ENCODE results near the gene ERBIN.

Gene ERBIN

DNA sequence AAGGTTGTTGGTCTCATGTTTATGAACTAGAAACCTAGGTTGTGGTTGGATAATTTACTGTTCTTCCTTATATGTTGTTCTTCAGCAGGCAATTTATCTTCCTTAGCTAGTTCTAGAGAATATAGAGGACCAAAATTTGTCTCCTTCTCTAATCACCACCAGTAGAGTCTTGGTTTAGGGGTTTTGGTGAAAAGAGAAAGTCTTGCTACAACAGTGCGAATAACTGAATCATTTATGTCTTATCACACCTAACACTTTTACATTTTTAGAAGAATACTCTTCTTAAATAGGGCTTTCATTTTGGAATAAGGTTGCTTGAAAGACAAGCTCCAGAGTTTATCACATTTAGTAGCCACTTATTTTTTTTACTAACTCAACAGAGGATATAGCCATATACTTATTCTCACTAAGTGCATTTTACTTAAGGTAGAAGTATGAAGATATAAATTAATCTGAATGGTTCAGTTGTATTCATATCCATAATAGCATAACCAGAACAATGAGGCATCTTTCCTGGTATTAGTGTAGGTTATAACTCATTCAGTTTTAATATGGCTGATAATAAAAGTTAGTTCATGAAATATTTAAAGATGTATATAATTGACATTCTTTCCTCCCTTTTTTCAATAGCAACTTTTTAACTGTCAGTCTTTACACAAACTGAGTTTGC is 67.9 kb downstream of the ERBIN start:
- no peak overlapping the region for H3K4me2 ChIP-seq
- peaks cover 64 to 96% (median 88%) of the 10 kb centered on the region in 11 experiments for H3K36me3 ChIP-seq
- peaks cover 0 to 100% (median 14%) of the 10 kb centered on the region in 11 experiments; a peak in 13 of 22 replicates for H4K20me1 ChIP-seq
- H3K4me1 ChIP-seq: peaks cover 0 to 5% (median 0%) of the 10 kb centered on the region in 10 experiments; a peak in 6 of 20 replicates
- H3K9ac ChIP-seq: no peak overlapping the region
- H3K9me3 ChIP-seq (replicated peaks in 1 of 11): peaks cover 0 to 6% (median 0%) of the 10 kb centered on the region in 11 experiments; a peak in 2 of 22 replicates
- no peak overlapping the region for H3K27ac ChIP-seq
- no peak overlapping the region for H3K4me3 ChIP-seq
- no peak for TF ChIP-seq Cebpa-rat (IDR thresholded peaks at IDR 0.05)
- H3K27me3 ChIP-seq: no peaks in the 10 kb centered on the region

GRCh38 chr5:65999061-65999723 is 72.8 kb downstream of the ERBIN start:
- H3K4me2 ChIP-seq: no peak overlapping the region

DNA sequence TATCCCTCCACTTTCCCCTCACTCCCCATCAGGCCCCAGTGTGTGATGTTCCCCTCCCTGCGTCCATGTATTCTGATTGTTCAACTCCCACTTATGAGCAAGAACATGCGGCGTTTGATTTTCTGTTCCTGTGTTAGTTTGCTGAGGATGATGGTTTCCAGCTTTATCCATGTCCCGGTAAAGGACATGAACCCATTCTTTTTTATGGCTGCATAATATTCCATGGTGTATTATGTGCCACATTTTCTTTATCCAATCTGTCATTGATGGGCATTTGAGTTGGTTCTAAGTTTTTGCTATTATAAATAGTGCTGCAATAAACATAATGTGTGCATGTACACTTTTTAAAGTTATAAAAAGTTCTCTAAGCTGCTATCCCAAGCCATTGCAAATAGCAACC is 75.6 kb downstream of the ERBIN start:
- Histone ChIP-seq H3K4me1 (peaks cover 0 to 7% (median 0%) of the 10 kb centered on the region in 10 experiments; a peak in 2 of 20 replicates), H4K20me1 (peaks cover 0 to 85% (median 0%) of the 10 kb centered on the region in 11 experiments; a peak in 11 of 22 replicates), H3K9me3 (replicated peaks in 1 of 11) (peaks cover 12 to 51% (median 45%) of the 10 kb centered on the region in 11 experiments; a peak in 19 of 22 replicates), H3K4me3 (no peak overlapping the region), H3K36me3 (peaks cover 73 to 91% (median 81%) of the 10 kb centered on the region in 11 experiments), H3K27me3 (no peaks in the 10 kb centered on the region), H3K9ac (no peak overlapping the region), H3K27ac (no peak overlapping the region), H3K4me2 (no peak overlapping the region)
- TF ChIP-seq Cebpa-rat (IDR thresholded peaks at IDR 0.05): no peak

More at GRCh38 chr5:65999061-65999723, 72.8 kb downstream of the ERBIN start:
- Histone ChIP-seq H3K4me1 (no peaks in the 10 kb centered on the region), H3K27me3 (no peaks in the 10 kb centered on the region), H3K36me3 (peaks cover 80 to 100% (median 89%) of the 10 kb centered on the region in 11 experiments), H3K27ac (no peak overlapping the region), H3K9me3 (replicated peaks in 1 of 11) (peaks cover 10 to 38% (median 27%) of the 10 kb centered on the region in 11 experiments; a peak in 19 of 22 replicates), H3K4me3 (no peak overlapping the region), H3K9ac (no peak overlapping the region), H4K20me1 (peaks cover 0 to 100% (median 6%) of the 10 kb centered on the region in 11 experiments; a peak in 11 of 22 replicates)
- no peak for TF ChIP-seq Cebpa-rat (IDR thresholded peaks at IDR 0.05)

GRCh38 chr5:66002415-66002814 is 76.0 kb downstream of the ERBIN start:
- Histone ChIP-seq H4K20me1 (peaks cover 0 to 81% (median 0%) of the 10 kb centered on the region in 11 experiments; a peak in 11 of 22 replicates), H3K27me3 (no peaks in the 10 kb centered on the region), H3K4me3 (no peak overlapping the region), H3K9ac (no peak overlapping the region), H3K36me3 (peaks cover 69 to 88% (median 80%) of the 10 kb centered on the region in 11 experiments), H3K9me3 (replicated peaks in 1 of 11) (peaks cover 12 to 51% (median 45%) of the 10 kb centered on the region in 11 experiments; a peak in 19 of 22 replicates), H3K27ac (no peak overlapping the region), H3K4me1 (peaks cover 0 to 7% (median 0%) of the 10 kb centered on the region in 10 experiments; a peak in 2 of 20 replicates), H3K4me2 (no peak overlapping the region)
- no peak for TF ChIP-seq Cebpa-rat (IDR thresholded peaks at IDR 0.05)

DNA sequence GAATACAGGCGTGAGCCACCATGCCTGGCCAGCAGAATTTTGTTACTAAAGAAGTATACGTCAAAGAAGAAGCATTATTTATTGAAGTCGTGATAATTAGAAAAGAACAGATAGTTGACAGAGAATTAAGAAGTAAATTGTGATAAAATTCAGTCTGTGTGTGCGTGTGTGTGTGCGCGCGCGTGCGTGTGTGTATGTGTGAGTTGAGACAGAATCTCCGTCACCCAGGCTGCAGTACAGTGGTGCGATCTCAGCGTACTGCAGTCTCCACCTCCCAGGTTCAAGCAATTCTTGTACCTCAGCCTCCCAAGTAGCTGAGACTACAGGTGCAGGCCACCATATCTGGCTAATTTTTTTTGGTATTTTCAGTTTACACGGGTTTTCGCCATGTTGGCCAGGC is 77.8 kb downstream of the ERBIN start:
- H4K20me1 ChIP-seq: peaks cover 0 to 80% (median 0%) of the 10 kb centered on the region in 11 experiments; a peak in 9 of 22 replicates
- H3K4me3 ChIP-seq: no peak overlapping the region
- no peaks in the 10 kb centered on the region for H3K27me3 ChIP-seq
- no peak overlapping the region for H3K27ac ChIP-seq
- peaks cover 6 to 13% (median 7%) of the 10 kb centered on the region in 10 experiments; a peak in 18 of 20 replicates for H3K4me1 ChIP-seq
- H3K9ac ChIP-seq: no peak overlapping the region
- no peak overlapping the region for H3K4me2 ChIP-seq
- peaks cover 57 to 79% (median 73%) of the 10 kb centered on the region in 11 experiments for H3K36me3 ChIP-seq
- no peak for TF ChIP-seq Cebpa-rat (IDR thresholded peaks at IDR 0.05)
- H3K9me3 ChIP-seq (replicated peaks in 1 of 11): peaks cover 12 to 59% (median 45%) of the 10 kb centered on the region in 11 experiments; a peak in 19 of 22 replicates

DNA sequence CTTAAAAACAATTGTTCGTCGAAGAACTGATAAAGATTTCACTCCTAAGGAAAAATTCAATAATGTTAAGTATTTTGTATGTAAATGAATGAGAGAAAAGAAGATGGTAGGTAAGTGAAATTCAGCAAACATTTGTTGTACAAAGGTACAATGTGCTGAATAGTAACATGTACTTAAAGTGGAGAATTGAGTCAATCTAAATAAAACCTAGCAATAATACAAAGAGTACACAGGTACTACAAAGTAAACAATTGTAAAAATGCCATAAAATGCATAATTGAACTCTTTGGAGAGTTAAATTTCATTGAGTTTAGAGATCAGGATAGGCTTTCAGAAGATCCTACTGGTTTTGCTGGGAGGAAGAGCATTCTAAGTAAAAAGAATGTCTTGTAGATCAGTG is 82.9 kb downstream of the ERBIN start:
- TF ChIP-seq Cebpa-rat (IDR thresholded peaks at IDR 0.05): no peak
- H3K9me3 ChIP-seq (replicated peaks in 1 of 11): peaks cover 0 to 27% (median 18%) of the 10 kb centered on the region in 11 experiments; a peak in 18 of 22 replicates
- H3K27me3 ChIP-seq: no peaks in the 10 kb centered on the region
- H3K9ac ChIP-seq: no peak overlapping the region
- peaks cover 0 to 80% (median 7%) of the 10 kb centered on the region in 11 experiments; a peak in 9 of 22 replicates for H4K20me1 ChIP-seq
- peaks cover 13 to 30% (median 26%) of the 10 kb centered on the region in 10 experiments; a peak in 19 of 20 replicates for H3K4me1 ChIP-seq
- peak overlapping the region in 1 of 11 experiments; percentile 49; a peak in 1 of 22 replicates for H3K27ac ChIP-seq
- H3K4me3 ChIP-seq: no peak overlapping the region
- H3K4me2 ChIP-seq: peak overlapping the region in 10 of 11 experiments; percentile 8 to 52 (median 35); a peak in 12 of 22 replicates
- H3K36me3 ChIP-seq: peaks cover 41 to 76% (median 57%) of the 10 kb centered on the region in 11 experiments

DNA sequence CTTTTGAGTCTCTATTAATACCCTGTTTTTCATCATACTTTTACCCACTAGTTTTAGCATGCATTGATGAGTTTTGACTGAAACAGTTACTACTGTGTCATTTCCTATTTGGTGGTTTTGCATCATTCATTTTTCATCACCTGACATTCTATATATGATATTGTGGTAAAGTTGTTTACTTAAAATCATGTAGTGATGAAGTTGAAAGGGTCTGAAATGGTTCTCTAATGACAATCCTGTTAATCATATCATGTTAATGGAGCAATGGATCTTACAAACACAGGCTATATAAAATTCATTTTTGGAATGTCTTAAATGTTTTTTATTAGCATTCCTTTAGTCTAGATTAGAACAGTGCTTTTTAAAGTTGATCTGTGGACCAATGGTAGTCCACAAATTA is 84.1 kb downstream of the ERBIN start:
- Histone ChIP-seq H4K20me1 (peaks cover 0 to 78% (median 12%) of the 10 kb centered on the region in 11 experiments; a peak in 11 of 22 replicates), H3K4me3 (no peak overlapping the region)

DNA sequence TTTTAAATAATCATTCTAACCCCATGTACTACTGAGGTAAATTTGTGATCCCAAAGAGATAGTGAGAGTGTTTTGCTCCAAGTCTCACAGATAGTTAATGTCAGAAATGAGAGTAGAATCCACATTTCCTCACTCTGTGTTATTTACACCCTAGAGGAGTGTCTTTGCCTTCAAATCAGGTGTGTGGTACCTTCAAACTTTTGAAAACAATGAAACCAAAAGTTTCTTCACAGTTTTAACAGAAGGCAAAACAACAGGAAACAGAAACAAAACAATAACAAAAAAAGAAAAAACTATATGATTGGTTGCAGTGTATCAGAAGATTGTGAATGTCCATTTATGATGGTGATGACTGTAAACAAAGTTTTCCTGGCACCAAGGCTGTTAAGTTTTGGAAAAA is 85.9 kb downstream of the ERBIN start:
- Histone ChIP-seq H3K9ac (no peak overlapping the region), H3K9me3 (replicated peaks in 1 of 11) (peaks cover 0 to 8% (median 0%) of the 10 kb centered on the region in 11 experiments; a peak in 4 of 22 replicates), H3K4me2 (no peak overlapping the region), H4K20me1 (peaks cover under 1 to 96% (median 24%) of the 10 kb centered on the region in 11 experiments; a peak in 13 of 22 replicates), H3K36me3 (peaks cover 48 to 87% (median 60%) of the 10 kb centered on the region in 11 experiments), H3K4me1 (peaks cover 6 to 37% (median 26%) of the 10 kb centered on the region in 10 experiments; a peak in 18 of 20 replicates), H3K4me3 (no peak overlapping the region), H3K27me3 (no peaks in the 10 kb centered on the region), H3K27ac (no peak overlapping the region)
- no peak for TF ChIP-seq Cebpa-rat (IDR thresholded peaks at IDR 0.05)

More for the DNA sequence above, 84.1 kb downstream of the ERBIN start:
- Histone ChIP-seq H3K9me3 (replicated peaks in 1 of 11) (peaks cover 0 to 15% (median 6%) of the 10 kb centered on the region in 11 experiments; a peak in 15 of 22 replicates), H3K27me3 (no peaks in the 10 kb centered on the region), H3K27ac (peak overlapping the region in 2 of 11 experiments; percentile 11 to 49; a peak in 4 of 22 replicates), H3K4me1 (peaks cover 6 to 30% (median 26%) of the 10 kb centered on the region in 10 experiments; a peak in 18 of 20 replicates), H3K36me3 (peaks cover 38 to 75% (median 54%) of the 10 kb centered on the region in 11 experiments), H3K4me2 (peak overlapping the region in 9 of 11 experiments; percentile 17 to 53 (median 41); a peak in 17 of 22 replicates), H3K9ac (no peak overlapping the region)
- TF ChIP-seq Cebpa-rat (IDR thresholded peaks at IDR 0.05): no peak
